Esophagus (tissue), 2 donors: Measurements from ENCODE around the gene METRNL. TPM values are rescaled to one million over a fixed set of nuclear protein-coding genes. Genes with fewer than 3 reads are reported as not detected.

Experiments
- H3K27ac ChIP-seq, 2 donors: one replicate each; pipeline ENCODE4 v1.5.1; 2013; ENCODE audit warnings: low read depth in 2 of 2, mild to moderate bottlenecking in 2 of 2, inconsistent platforms in 1 of 2, low read length in 1 of 2, moderate library complexity in 1 of 2
- H3K27me3 ChIP-seq, 2 donors: one replicate each; pipeline ENCODE4 v1.6.1; 2013; ENCODE audit warnings: low read length in 2 of 2, control low read depth in 1 of 2, mild to moderate bottlenecking in 1 of 2; ENCODE audit not compliant: insufficient read depth in 2 of 2, control insufficient read depth in 1 of 2
- H3K36me3 ChIP-seq, 2 donors: one replicate each; pipeline ENCODE4 v1.6.1; 2013; ENCODE audit warnings: low read length in 1 of 2; ENCODE audit not compliant: control insufficient read depth in 2 of 2, insufficient read depth in 2 of 2
- H3K4me1 ChIP-seq, 2 donors: one replicate each; pipeline ENCODE4 v1.6.1; 2013; ENCODE audit warnings: low read length in 1 of 2; ENCODE audit not compliant: control insufficient read depth in 2 of 2, insufficient read depth in 2 of 2
- H3K4me3 ChIP-seq, 2 donors: one replicate each; pipeline ENCODE4 v1.5.1; 2013; ENCODE audit warnings: low read length in 2 of 2, mild to moderate bottlenecking in 2 of 2, low read depth in 1 of 2, moderate library complexity in 1 of 2
- H3K9me3 ChIP-seq, 2 donors: one replicate each; pipeline ENCODE4 v1.6.1; 2013; ENCODE audit warnings: mild to moderate bottlenecking in 2 of 2, low read depth in 1 of 2, low read length in 1 of 2, moderate library complexity in 1 of 2; ENCODE audit not compliant: control insufficient read depth in 2 of 2, insufficient read depth in 1 of 2
- WGBS, 2 donors: extraction: QIAGEN DNeasy Blood & Tissue Kit; methylation state at CpG; one replicate each; pipeline ENCODE4 v1.1.7; 2013; 5-methylcytosine and 5-hydroxymethylcytosine counted together
- polyA plus RNA-seq, 2 donors: library from polyadenylated mRNA; stranded (reverse); fragments of 200-250 nt; gene quantifications; one replicate each; pipeline ENCODE4 v1.2.3, GENCODE V29; 2013
- donor health status: healthy with polysubstance abuse.
- donor health status: Bipolar disorder and iron deficiency.

METRNL gene
- polyA plus RNA-seq, 2 donors: 143 to 169 TPM

- WGBS, 2 donors: 52 to 59% methylated on average over 7 of the region's 7 CpGs
- Histone ChIP-seq H3K36me3 (peaks cover 0 to 2% of the 10 kb centered on the region in 2 donors), H3K27ac (no peak overlapping the region), H3K4me1 (peaks cover 0 to 26% of the 10 kb centered on the region in 2 donors), H3K27me3 (no peaks in the 10 kb centered on the region), H3K9me3 (no peaks in the 10 kb centered on the region), H3K4me3 (no peak overlapping the region)
These were observed 1.5 kb upstream of the METRNL start for GRCh38 chr17:83077939-83078338.

- 4 to 8% methylated on average over 66 to 93 of the region's 93 CpGs for WGBS, 2 donors
- Histone ChIP-seq H3K4me1 (peaks cover 0 to 23% of the 10 kb centered on the region in 2 donors), H3K36me3 (peaks cover 0 to 8% of the 10 kb centered on the region in 2 donors), H3K27me3 (no peaks in the 10 kb centered on the region), H3K27ac (peak overlapping the region; percentile 74 to 76), H3K4me3 (peak overlapping the region; percentile 66 to 88), H3K9me3 (no peaks in the 10 kb centered on the region)
These were observed 744 bp upstream of the METRNL start for GRCh38 chr17:83078378-83079351.

GRCh38 chr17:83079766-83080578 is 563 bp downstream of the METRNL start:
- Histone ChIP-seq H3K4me1 (peaks cover 4 to 26% of the 10 kb centered on the region in 2 donors), H3K9me3 (no peaks in the 10 kb centered on the region), H3K4me3 (peak overlapping the region; percentile 71 to 88), H3K27ac (peak overlapping the region; percentile 79 to 89), H3K36me3 (peaks cover 0 to 13% of the 10 kb centered on the region in 2 donors), H3K27me3 (no peaks in the 10 kb centered on the region)
- WGBS, 2 donors: 0 to 1% methylated on average over 38 to 126 of the region's 127 CpGs

- peak overlapping the region; percentile 71 to 88 for H3K4me3 ChIP-seq
- no peaks in the 10 kb centered on the region for H3K27me3 ChIP-seq
- peak overlapping the region; percentile 79 to 89 for H3K27ac ChIP-seq
- H3K9me3 ChIP-seq: no peaks in the 10 kb centered on the region
- 0 to 1% methylated on average over 7 to 40 of the region's 44 CpGs for WGBS, 2 donors
- peaks cover 0 to 17% of the 10 kb centered on the region in 2 donors for H3K36me3 ChIP-seq
- H3K4me1 ChIP-seq: peaks cover 4 to 28% of the 10 kb centered on the region in 2 donors
These were observed 1.1 kb downstream of the METRNL start for GRCh38 chr17:83080579-83080857.

GRCh38 chr17:83080858-83081683 is 1.7 kb downstream of the METRNL start:
- H3K4me3 ChIP-seq: peak overlapping the region; percentile 71 to 88
- WGBS, 2 donors: 4% methylated on average over 70 to 91 of the region's 91 CpGs
- peaks cover 7 to 28% of the 10 kb centered on the region in 2 donors for H3K4me1 ChIP-seq
- H3K27ac ChIP-seq: peak overlapping the region; percentile 79 to 89
- H3K9me3 ChIP-seq: no peaks in the 10 kb centered on the region
- H3K36me3 ChIP-seq: peaks cover 0 to 21% of the 10 kb centered on the region in 2 donors
- H3K27me3 ChIP-seq: no peaks in the 10 kb centered on the region

- H3K36me3 ChIP-seq: peaks cover 0 to 21% of the 10 kb centered on the region in 2 donors
- H3K27ac ChIP-seq: peak overlapping the region; percentile 79 to 89
- H3K27me3 ChIP-seq: no peaks in the 10 kb centered on the region
- peak overlapping the region; percentile 71 to 88 for H3K4me3 ChIP-seq
- peaks cover 7 to 28% of the 10 kb centered on the region in 2 donors for H3K4me1 ChIP-seq
- WGBS, 2 donors: 46 to 55% methylated on average over 23 of the region's 23 CpGs
- H3K9me3 ChIP-seq: no peaks in the 10 kb centered on the region
These were observed 2.3 kb downstream of the METRNL start for GRCh38 chr17:83081684-83082201.

GRCh38 chr17:83082424-83082823 is 3.0 kb downstream of the METRNL start:
- no peaks in the 10 kb centered on the region for H3K9me3 ChIP-seq
- WGBS, 2 donors: 79 to 89% methylated on average over 8 of the region's 8 CpGs
- peak overlapping the region; percentile 71 to 88 for H3K4me3 ChIP-seq
- peak overlapping the region in 1 of 2 donors; percentile 89 for H3K27ac ChIP-seq
- H3K27me3 ChIP-seq: no peaks in the 10 kb centered on the region
- peaks cover 7 to 28% of the 10 kb centered on the region in 2 donors for H3K4me1 ChIP-seq
- H3K36me3 ChIP-seq: peaks cover 0 to 27% of the 10 kb centered on the region in 2 donors

- Histone ChIP-seq H3K4me3 (peak overlapping the region; percentile 24 to 88), H3K27ac (peak overlapping the region; percentile 58 to 89), H3K27me3 (no peaks in the 10 kb centered on the region), H3K4me1 (peaks cover 7 to 34% of the 10 kb centered on the region in 2 donors), H3K36me3 (peaks cover 0 to 32% of the 10 kb centered on the region in 2 donors), H3K9me3 (no peaks in the 10 kb centered on the region)
- 85 to 88% methylated on average over 20 of the region's 20 CpGs for WGBS, 2 donors
These were observed 3.5 kb downstream of the METRNL start for GRCh38 chr17:83082909-83083367.
